GM18907 (cell line): ENCODE measurements around the gene GMPR.
"Not testable (repeated sequence)": the region's sequence is repeated elsewhere in the genome, so short reads cannot be mapped to it uniquely, and the experiment has no call there.

ENCODE experiments used
- ATAC-seq: cut with Tn5 transposase; IDR thresholded peaks from one replicate; pipeline ENCODE4 v1.9.1; 2021; ENCODE audit warnings: mild to moderate bottlenecking, moderate library complexity; ENCODE audit not compliant: unreplicated experiment

The GMPR gene

DNA sequence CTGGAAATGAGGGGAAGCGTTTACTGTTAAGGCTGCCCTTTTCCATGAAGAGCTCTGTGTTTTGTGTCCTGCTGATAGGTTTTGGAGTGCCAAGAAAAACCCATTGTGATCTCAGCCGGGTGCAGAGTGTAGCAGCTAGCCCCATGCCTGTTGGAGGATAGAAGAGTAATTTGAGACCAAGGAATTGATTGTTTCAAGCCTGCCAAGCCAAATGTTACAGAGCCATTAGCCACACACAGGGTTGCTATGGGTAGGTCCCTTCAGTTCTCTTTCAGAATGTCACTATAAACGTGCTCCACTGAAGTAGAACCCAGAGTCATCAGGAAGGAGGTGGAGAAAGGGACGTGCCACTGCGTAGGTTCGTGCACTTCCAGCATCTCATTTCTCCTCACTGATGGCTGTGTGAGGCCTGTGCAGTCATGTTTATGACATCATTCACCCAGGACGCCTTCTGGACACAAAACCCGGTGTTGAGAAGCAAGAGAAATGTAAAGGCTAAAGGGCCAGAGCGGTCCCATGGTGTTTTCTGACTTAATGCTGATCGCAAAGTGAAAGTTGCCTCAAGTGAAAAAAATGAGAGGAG, 6.6 kb downstream of the GMPR start:
- ATAC-seq, result no peak

DNA sequence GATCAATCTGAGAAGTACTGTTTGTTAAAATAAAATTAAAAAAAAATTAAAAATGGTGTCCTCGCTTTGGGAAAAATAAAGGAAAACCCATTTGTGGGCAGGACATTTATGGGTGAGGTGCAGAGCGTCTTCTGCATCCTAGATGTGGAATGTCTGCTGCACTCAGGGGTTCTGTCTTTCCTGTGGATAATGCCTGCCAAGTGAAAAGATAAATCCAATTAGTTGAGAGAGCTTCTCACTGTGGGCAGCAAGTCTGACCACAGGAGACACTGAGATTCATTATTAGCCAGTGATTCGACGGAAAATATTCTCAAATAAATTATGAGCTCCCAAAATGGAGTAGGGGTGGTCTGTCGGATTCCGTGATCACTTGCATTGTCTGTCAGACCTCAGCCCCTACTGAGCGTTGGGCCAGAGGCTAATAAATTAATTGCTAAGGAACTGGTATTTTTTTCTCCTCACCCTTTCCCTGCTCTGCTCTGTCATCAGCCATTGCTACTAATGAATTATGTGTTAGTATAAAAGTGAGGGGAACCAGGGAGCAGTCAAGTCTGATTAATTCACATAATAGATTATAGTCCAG, 10.0 kb downstream of the GMPR start:
- ATAC-seq, result no peak

DNA sequence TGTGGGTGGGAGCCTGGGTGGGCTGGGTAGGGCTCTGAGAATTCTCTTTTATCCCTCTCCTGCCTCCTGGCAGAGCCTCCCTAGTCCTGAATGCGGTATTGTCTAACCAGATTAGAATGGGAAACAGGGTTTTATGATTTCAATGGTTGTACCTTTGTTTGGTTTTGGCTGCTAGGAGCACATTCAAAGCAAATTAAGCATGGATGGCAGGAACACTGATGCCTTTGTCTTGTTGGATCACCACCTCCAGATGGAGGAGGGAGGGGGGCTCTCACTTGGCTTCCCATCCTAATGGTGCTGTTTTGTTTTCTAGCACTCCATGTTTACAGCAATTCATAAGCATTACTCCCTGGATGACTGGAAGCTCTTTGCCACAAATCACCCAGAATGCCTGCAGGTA, 11.6 kb downstream of the GMPR start:
- ATAC-seq, result no peak

DNA sequence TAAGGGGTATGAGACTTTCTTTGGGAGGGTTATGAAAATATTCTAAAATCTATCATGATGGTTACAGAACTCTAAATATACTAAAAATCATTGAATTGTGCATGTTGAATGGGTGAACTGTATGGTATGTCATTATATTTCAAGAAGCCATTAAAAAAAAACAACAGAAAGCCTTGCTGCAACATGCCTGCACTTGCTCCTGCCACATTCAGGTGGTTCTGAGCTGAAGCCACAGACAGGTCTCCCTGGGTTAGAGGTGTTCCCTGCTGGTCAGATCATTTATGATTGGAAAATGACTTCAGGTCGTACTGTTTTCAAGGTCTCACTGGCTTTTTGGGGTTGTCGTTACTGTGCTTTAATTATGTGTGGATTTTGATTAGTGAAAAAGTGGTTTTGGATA, 13.3 kb downstream of the GMPR start:
- ATAC-seq, result no peak

DNA sequence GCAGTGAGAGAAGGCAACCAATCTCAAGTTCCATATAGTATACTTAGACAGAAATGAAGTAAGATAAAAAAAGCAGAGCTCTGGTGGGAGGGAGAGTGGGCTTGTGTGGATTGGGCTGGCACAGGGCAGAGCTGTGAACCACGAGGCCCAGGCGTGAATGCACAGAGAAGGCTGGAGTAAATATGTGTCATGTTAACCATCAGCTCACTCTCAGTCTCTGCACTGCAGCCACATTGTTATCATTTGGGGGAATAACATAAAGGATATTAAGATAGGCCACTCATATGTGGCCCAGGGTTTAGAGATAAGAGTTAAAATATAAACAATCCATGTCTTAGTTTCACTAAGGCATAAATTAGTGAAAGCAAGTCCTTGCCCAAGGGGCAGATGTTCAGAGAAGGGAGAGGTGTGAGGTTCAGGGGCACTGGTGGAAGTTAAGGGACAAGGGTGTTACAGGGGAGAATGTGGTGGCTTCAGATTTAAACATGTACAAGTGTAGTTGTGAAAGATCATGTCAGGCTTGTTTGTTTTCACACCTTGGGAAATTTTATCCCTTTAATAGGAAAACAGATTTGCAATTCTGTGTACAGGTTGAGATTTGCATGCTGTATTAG, 14.4 kb downstream of the GMPR start:
- ATAC-seq, result no peak

DNA sequence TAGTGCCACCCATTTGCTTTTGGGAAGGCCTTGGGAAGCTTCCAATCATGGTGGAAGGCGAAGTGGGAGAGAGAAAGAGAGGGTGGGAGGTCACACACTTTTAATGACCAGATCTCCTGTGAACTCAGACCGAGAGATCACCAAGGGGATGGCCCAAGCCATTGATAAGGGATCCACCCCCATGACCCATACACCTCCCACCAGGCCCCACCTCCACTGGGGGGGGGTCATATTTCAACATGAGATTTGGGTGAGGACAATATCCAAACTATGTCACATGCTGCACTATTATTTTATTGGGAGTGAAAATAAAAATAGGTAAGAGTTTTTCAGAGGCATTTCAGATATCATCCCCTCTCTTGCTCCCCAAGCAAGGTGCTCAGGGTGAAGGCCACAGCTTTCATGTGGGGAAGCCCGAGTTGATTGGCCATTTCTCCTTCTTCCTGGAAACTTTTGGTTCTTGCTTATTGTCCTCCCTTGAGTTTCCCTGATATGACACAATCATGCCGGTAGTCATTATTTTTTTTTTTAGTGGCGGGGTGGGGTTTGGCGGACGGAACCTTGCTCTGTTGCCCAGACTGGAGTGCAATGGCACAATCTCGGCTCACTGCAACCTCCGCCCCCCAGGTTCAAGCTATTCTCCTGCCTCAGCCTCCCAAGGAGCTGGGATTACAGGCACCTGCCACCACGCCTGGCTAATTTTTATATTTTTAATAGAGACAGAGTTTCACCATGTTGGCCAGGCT, 15.2 kb downstream of the GMPR start:
- ATAC-seq, result no peak

DNA sequence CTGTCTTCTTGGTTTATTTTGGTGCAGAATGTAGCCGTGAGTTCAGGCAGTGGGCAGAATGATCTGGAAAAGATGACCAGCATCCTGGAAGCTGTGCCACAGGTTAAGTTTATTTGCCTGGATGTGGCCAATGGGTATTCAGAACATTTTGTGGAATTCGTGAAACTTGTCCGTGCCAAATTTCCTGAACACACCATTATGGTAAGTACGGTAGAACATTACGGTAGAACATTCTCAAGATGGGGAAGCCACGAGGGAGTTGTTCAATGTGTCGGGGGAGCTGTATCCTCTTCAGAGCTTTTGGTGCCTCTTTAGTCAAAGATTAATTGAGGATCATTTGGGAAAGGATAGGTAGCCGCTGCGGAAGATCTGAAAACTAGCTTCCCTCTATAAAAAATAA, 16.1 kb downstream of the GMPR start:
- ATAC-seq, result no peak

DNA sequence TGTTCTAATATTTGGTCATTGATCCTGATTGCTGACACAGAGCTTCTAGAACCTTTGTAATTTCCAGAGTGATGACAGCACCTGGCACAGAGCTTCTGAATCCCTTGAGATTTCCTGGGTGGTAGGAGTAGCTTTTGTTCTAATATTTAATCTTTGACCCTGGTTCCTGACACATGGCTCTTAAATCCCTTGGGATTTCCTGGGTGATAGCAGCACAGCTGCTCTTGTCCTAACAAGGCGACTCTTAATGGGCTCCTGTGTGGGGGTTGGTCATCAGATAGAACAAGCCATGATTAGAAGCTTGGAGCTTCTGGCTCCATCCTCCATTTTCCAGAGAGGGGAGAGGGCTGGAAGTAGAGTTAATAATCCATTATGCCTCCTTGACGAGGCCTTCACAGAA, 18.4 kb downstream of the GMPR start:
- no peak for ATAC-seq

DNA sequence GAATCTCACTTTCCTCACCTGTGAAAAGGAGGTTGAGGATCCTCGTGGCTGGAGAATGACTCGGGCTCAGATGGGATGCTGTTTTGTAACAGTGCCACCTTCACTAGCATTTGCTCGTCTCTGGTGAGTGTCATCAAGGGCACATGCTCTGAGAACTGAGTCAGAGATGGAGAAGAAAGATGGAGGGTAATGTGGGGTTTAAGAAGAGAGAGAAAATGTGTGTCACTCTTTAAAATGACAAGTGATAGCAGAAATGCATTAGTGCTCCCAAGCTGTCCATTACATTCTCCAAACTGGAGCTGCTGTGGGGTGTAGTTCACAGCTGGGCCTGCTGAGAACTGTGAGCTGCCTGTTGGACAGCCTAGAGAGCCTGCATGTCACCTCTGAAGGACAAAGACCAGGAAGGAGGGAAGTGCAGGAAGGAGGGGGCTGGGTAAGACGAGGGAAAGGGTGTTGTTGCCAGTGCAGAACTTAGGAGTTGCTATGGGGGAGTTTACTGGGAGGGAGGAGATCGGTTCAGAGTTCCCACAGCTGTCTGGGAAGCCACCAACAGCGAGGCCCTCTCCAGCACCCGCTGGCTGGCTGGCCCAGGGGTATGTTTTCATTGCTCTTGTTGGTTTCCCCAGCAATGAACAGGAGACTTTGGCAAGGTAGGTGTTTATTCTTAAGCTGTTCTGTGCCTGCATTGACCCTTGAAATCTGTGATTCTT, 19.8 kb downstream of the GMPR start:
- no peak for ATAC-seq

DNA sequence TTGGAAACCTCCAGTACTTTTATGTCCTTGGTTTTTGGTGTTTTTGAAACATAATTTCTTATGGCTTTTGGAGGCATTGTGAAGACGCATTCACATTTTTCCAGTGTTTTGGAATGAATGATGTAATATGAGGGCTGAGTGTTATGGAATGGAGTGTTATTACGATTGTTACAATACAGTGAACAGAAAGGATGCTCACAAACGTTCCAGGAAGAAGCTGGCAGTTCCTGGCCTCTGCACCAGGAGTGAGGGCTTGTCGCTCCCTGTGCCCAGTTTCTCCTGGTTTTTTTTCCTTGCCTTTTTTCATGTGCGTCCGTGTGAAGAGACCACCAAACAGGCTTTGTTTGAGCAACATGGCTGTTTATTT, 20.3 kb downstream of the GMPR start:
- no peak for ATAC-seq

DNA sequence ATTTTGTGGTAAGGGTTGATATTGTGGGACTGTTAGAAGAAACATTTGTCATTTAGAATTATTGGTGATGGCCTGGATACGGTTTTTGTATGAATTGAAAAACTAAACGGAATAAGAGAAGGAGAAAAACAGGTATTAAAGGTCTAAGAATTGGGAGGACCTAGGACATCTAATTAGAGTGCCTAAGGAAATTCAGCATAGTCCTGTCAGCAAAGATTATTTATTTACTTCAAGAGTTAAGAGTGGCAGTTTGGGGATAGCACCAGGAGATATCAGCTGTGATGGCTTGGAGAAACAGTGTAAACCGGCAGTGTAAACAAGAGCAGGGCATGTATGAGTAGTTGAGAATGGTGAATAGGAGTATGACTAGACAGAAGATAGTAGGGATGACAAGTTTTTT, 21.2 kb downstream of the GMPR start:
- not testable (repeated sequence) for ATAC-seq

DNA sequence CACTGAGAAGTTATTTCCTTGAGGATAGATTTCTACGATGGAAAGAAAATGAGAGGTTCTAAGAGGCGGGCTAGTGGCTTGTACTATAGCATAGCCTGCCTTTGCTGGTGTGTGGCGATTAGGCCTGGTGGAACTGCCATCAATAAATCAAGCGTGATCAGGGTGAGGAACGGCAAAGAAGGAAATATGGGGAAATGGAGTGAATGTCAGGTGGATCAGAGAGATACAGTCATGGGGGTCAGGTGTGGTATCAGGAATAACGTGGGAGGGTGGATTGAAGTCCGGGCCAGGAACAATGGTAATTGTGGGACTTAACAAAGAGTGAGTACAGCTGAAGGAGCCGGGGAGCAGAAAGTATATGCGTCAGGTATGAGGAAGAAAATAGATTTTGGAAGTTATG, 22.2 kb downstream of the GMPR start:
- not testable (repeated sequence) for ATAC-seq

DNA sequence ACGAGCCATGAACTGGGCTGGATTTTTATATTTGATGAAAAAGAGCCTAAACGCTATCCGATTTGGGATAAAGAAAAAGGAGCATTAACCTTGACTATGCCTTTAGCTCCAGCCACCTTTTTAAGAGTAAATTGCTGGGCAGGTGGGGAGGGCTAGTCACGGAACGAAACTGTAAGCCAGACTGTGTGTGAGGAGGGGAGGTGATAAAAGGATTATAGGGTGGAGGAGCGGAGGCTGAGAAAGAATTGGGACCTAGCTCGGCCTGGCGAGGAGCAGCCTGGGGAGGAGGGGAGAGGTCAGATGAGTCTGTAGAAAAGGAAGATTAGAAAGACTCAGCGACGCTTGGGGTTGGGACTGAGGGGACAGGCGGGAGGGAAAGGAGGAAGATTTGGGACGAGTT, 24.4 kb downstream of the GMPR start:
- not testable (repeated sequence) for ATAC-seq

DNA sequence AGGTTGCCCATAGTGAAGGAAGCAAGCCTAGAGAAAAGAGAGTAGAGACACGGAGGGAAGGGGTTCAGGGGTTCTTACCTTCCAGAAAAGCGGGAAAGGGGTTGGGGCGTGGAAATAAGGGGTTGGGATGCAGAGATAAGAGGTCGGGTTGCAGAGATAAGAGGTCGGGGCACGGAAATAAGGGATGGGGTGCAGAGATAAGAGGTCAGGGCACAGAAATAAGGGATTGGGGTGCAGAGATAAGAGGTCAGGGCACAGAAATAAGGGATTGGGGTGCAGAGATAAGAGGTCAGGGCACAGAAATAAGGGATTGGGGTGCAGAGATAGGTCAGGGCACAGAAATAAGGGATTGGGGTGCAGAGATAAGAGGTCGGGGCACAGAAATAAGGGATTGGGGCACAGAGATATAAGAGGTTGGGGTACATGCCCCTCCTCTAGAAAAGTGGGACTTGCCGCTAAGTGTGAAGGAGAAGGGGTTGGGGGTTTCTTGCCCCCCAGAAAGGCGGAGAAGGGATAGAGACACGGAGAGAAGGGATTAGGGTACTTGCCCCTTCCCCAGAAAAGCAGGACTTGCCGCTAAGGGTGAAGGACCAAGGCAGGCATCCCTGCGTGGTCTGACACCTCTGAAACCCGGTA, 25.2 kb downstream of the GMPR start:
- ATAC-seq, result not testable (repeated sequence)

DNA sequence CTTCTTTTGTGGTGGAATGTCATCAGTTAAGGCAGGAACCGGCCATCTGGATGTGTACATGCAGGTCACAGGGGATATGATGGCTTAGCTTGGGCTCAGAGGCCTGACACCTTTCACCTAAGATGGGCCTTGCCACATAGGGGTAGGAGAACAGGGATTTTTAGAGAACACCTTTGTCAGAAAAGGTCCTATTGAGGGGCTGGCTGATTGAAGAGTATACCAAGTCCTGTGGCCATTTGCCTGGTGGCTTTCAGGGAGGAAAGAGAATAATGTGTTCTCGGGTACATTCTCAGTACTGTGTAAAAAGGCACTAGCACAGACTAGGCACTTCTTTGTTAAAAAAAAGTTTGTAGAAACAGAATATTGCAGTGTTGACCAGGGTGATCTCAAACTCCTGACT, 26.4 kb downstream of the GMPR start:
- ATAC-seq, result no peak

DNA sequence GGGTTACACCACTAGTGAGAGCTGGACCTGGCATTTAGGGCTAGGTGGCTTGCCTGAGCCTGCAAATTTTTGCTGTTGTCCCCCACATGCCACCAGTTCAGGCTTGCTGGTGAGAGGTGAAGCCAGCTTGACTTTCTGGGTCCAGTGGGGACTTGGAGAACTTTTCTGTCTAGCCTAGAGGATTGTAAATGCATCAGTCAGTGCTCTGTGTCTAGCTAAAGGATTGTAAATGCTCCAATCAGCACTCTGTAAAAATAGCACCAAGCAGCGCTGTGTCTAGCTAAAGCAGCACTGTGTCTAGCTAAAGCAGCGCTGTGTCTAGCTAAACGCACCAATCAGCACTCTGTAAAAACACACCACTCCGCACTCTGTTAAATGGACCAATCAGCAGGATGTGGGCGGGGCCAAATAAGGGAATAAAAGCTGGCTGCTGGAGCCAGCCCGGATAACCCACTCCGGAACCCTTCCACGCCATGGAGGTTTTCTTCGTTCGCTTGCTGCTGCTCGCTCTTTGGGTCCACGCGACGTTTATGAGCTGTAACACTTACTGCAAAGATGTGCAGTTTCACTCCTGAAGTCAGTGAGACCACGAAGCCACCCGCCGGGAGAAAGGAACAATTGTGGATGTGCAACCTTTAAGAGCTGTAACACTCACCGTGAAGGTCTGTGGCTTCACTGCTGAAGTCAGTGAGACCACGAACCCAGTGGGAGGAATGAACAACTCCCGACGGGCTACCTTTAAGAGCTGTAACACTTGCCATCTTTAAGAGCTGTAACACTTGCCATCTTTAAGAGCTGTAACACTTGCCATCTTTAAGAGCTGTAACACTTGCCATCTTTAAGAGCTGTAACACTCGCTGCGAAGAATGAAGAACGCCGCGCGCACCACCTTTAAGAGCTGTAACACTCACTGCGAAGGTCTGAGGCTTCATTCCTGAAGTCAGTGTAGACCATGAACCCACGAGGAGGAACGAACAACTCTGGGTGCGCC, 27.3 kb downstream of the GMPR start:
- ATAC-seq, result no peak

DNA sequence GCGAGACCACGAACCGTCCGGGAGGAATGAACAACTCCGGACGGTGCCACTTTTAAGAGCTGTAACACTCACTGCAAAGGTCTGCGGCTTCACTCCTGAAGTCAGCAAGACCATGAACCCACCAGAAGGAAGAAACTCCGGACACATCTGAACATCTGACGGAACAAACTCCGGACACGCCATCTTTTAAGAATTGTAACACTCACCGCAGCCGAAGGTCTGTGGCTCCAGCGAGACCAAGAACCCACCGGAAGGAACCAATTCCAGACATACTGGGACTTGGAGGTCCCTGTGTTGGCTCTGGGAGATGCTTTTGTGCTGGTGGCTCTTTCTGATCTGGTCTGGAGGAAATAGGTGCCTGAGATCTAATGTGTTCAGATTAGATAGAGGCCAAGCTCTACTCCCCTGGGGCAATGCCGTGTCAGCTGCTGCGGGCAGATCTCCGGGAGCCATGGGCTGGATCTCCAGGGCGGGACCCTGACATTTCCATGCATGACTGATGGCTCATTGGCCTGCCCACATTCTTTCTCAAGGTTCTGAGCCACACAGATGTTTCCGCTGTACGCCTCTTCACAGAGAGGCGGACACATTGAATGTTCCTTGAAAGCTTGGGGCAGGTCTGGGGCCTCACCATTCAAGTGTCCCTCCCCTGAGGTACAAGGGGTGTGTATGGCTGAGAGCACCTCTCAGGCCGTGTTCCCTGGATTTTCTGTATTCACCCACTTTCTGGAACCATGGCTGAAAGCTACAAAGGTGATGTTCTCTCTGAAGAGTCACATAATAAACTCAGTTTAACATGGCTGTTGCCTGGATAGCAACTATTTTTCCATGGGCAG, 29.3 kb downstream of the GMPR start:
- no peak for ATAC-seq

DNA sequence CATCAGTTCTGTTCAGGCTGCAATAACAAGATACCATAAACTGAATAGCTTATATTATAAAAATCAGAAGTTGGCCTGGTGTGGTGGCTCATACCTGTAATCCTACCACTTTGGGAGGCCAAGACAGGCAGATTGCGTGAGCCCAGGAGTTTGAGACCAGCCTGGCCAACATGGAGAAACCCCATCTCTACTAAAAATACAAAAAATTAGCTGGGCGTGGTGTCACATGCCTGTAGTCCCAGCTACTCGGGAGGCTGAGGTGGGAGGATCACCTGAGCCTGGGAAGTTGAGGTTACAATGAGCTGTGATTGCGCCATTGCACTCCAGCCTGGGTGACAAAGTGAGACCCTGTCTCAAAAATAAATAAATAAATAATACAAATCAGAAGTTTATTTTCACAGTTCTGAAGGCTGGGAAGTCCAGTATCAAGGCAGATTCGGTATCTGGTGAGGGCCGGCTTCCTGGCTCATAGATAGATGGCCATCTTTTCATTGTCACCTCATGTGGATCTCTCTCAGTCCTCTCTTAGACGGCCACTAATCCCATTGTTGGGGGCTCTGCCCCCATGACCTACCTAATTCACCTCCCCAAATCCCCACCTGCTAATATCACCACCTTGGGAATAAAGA, 31.2 kb downstream of the GMPR start:
- ATAC-seq, result not testable (repeated sequence)
